Measurements from ENCODE around the gene DYNLT5. TPM values are rescaled to one million over a fixed set of nuclear protein-coding genes. Genes with fewer than 3 reads are reported as not detected.

The DYNLT5 gene
- total RNA-seq, 4 donors from 2014 or later, result 0.25 to 7.7 (median 4.1) TPM

DNA sequence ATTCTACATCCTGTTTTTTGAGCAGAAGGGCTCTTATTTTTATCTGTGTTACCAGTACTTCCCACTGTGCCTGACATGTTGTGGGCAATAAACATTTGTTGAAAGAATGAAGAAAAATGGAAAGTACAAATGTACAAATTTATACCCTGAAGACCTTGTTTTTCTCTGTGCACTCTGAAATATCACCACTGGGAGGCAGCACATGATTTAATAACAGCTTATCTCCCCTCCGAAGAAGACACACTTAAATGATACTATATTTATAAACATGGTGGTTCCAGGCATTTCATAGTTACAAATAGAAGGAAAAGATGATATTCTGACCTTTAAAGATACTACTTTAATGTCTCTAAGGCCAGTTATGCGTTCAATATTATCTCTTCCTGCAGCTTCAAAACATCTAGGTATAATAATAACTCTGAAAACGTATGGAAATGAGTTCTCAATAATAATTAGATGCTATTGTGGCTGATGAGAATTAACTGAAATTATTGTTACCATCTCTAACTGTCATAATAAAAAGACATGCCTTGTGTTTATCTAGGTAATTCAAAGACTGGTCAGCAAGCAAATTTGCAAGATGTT lies 12.8 kb downstream of the DYNLT5 start:
- TF ChIP-seq, protein P1, sequence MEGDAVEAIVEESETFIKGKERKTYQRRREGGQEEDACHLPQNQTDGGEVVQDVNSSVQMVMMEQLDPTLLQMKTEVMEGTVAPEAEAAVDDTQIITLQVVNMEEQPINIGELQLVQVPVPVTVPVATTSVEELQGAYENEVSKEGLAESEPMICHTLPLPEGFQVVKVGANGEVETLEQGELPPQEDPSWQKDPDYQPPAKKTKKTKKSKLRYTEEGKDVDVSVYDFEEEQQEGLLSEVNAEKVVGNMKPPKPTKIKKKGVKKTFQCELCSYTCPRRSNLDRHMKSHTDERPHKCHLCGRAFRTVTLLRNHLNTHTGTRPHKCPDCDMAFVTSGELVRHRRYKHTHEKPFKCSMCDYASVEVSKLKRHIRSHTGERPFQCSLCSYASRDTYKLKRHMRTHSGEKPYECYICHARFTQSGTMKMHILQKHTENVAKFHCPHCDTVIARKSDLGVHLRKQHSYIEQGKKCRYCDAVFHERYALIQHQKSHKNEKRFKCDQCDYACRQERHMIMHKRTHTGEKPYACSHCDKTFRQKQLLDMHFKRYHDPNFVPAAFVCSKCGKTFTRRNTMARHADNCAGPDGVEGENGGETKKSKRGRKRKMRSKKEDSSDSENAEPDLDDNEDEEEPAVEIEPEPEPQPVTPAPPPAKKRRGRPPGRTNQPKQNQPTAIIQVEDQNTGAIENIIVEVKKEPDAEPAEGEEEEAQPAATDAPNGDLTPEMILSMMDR (IDR thresholded peaks at IDR 0.05), result no peak
- DNase-seq (ENCODE audit: low spot score), result peak; percentile 40
- no peak for ATAC-seq (ENCODE audit: low FRiP score)

- TF ChIP-seq, protein P1 (IDR thresholded peaks at IDR 0.05), result no peak
- DNase-seq (ENCODE audit: low spot score) (no peak), ATAC-seq (ENCODE audit: low FRiP score) (no peak)
Observed at GRCh38 chr1:66767626-66768025, 15.4 kb downstream of the DYNLT5 start.

GRCh38 chr1:66768965-66769364 lies 16.7 kb downstream of the DYNLT5 start:
- ATAC-seq (ENCODE audit: low FRiP score) (no peak), DNase-seq (ENCODE audit: low spot score) (no peak)
- TF ChIP-seq, protein P1 (IDR thresholded peaks at IDR 0.05), result no peak

- DNase-seq (ENCODE audit: low spot score), result no peak
Observed at GRCh38 chr1:66769512-66770229, 17.4 kb downstream of the DYNLT5 start.

DNA sequence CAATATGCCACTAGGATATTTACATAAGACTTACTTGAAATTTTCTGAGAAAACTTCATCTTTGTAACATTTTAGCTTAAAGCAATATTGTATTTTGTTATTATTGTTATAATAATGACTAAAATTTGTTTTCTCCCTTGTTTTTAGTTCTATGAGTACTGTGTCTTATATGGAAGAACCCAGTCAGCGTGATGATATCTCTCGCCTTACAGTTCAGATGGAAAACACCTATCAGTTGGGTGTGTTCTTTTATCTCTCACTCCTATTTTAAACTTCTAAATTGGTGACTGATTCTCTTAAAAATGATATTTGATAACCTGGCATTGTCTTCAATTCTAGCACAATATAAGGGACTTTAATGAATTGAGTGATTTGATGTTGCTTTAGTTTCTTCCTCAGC lies 18.0 kb downstream of the DYNLT5 start:
- DNase-seq (ENCODE audit: low spot score), result no peak
- no peak for ATAC-seq (ENCODE audit: low FRiP score)
- TF ChIP-seq, protein P1 (IDR thresholded peaks at IDR 0.05), result no peak

More at GRCh38 chr1:66769512-66770229, 17.4 kb downstream of the DYNLT5 start:
- no peak for ATAC-seq (ENCODE audit: low FRiP score)
- TF ChIP-seq, protein P1 (IDR thresholded peaks at IDR 0.05), result no peak

- TF ChIP-seq, protein P1 (IDR thresholded peaks at IDR 0.05), result no peak
Observed at GRCh38 chr1:66770694-66771093, 18.4 kb downstream of the DYNLT5 start.

GRCh38 chr1:66773227-66773626 lies 21.0 kb downstream of the DYNLT5 start:
- no peak for ATAC-seq (ENCODE audit: low FRiP score)
- no peak for DNase-seq (ENCODE audit: low spot score)
- TF ChIP-seq, protein P1 (IDR thresholded peaks at IDR 0.05), result no peak

More at GRCh38 chr1:66770694-66771093, 18.4 kb downstream of the DYNLT5 start:
- ATAC-seq (ENCODE audit: low FRiP score) (no peak), DNase-seq (ENCODE audit: low spot score) (no peak)

Measured in omental fat pad (tissue), 4 donors.